ENCODE measurements around the gene BCAS4. TPM values are rescaled to one million over a fixed set of nuclear protein-coding genes. Genes with fewer than 3 reads are reported as not detected.

Gene BCAS4
- total and polyA plus RNA-seq, 8 donors, result under 0.01 to 7.2 (median 2.2) TPM; not detected in 1

- no peak for TF ChIP-seq CTCF (IDR thresholded peaks at IDR 0.05)
- no peak for TF ChIP-seq POLR2AphosphoS5 (IDR thresholded peaks at IDR 0.05)
- TF ChIP-seq POLR2A (IDR thresholded peaks at IDR 0.05), result no peak
- no peak for TF ChIP-seq EP300 (IDR thresholded peaks at IDR 0.05)
- WGBS, 5 donors, result 55 to 73% (median 63%) methylated on average over 12 to 15 of the region's 15 CpGs
- Histone ChIP-seq H3K4me3 (no peak overlapping the region), H3K9me3 (no peaks in the 10 kb centered on the region), H3K27ac (peak overlapping the region in 3 of 5 donors; percentile 34 to 38 (median 38)), H3K4me1 (peaks cover 10 to 39% (median 27%) of the 10 kb centered on the region in 4 donors), H3K36me3 (no peaks in the 10 kb centered on the region), H3K27me3 (no peaks in the 10 kb centered on the region)
- DNase-seq, result peak in 1 of 2 donors; percentile 21
- intact Hi-C loops (cut with DNase I; ENCODE audit: low total_unique reads), result no loop called here
Observed at GRCh38 chr20:50815162-50815989, 20.5 kb downstream of the BCAS4 start.

DNA sequence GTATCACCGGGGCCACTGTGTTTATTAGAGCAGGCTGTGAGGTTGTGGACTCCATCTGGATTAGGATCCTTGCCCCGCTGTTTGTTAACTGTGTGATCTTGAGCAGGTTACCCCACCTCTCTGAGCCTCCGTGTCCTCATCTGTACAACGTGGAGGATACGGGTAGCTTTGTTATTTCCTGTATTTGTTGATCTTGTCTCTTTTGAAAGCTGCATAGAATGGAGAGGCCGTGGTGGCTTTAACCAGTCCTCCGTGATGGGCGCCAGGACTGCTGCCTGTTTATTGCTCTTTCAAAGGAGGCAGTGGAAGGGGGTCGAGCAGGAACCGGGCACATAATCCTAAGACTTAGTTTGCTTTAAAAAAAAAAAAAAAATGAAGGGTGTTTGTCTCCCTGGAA lies 22.9 kb downstream of the BCAS4 start:
- DNase-seq, result no peak
- Histone ChIP-seq H3K9me3 (no peaks in the 10 kb centered on the region), H3K36me3 (no peaks in the 10 kb centered on the region), H3K4me1 (peaks cover 10 to 43% (median 30%) of the 10 kb centered on the region in 4 donors), H3K27ac (peak overlapping the region; percentile 43 to 77 (median 65)), H3K4me3 (no peak overlapping the region), H3K27me3 (no peaks in the 10 kb centered on the region)
- intact Hi-C loops (cut with DNase I; ENCODE audit: low total_unique reads), result no loop called here
- TF ChIP-seq POLR2A (IDR thresholded peaks at IDR 0.05) (no peak), POLR2AphosphoS5 (IDR thresholded peaks at IDR 0.05) (no peak), EP300 (IDR thresholded peaks at IDR 0.05) (no peak), CTCF (IDR thresholded peaks at IDR 0.05) (no peak)
- WGBS, 5 donors, result 71 to 80% (median 74%) methylated on average over 9 to 10 of the region's 10 CpGs

DNA sequence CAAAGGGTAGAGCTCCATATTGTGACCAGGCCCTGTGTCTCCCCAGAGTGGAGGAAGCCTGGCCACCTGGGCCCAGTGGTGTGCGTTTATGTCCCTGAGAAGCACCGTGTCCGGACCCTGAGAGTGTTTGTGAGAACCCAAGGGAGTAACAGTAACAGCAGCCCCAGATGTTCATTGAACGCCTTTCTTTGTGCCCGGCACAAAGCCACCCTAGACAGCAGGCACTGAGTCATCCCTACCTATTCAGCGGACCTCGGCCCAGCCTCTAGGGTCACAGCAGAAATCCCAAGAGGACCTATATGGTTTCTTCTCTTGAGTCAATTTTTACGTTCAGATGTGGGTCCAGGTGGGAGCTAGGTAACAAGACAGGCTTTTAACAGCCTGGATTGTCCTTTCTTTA lies 24.5 kb downstream of the BCAS4 start:
- no peak for DNase-seq
- Histone ChIP-seq H3K36me3 (no peaks in the 10 kb centered on the region), H3K27ac (no peak overlapping the region), H3K4me1 (peaks cover 18 to 53% (median 34%) of the 10 kb centered on the region in 4 donors), H3K9me3 (no peaks in the 10 kb centered on the region), H3K27me3 (no peaks in the 10 kb centered on the region), H3K4me3 (no peak overlapping the region)
- TF ChIP-seq POLR2A (IDR thresholded peaks at IDR 0.05), result no peak
- no peak for TF ChIP-seq EP300 (IDR thresholded peaks at IDR 0.05)
- no peak for TF ChIP-seq POLR2AphosphoS5 (IDR thresholded peaks at IDR 0.05)
- TF ChIP-seq CTCF (IDR thresholded peaks at IDR 0.05), result no peak
- intact Hi-C loops (cut with DNase I; ENCODE audit: low total_unique reads), result no loop called here
- 85 to 99% (median 97%) methylated on average over 8 of the region's 8 CpGs for WGBS, 5 donors

- no peak overlapping the region for H3K27ac ChIP-seq
- WGBS, 5 donors, result 85 to 91% (median 88%) methylated on average over 16 of the region's 16 CpGs
- intact Hi-C loops (cut with DNase I; ENCODE audit: low total_unique reads), result no loop called here
Observed at GRCh38 chr20:50820515-50821256, 25.8 kb downstream of the BCAS4 start.

More at GRCh38 chr20:50820515-50821256, 25.8 kb downstream of the BCAS4 start:
- Histone ChIP-seq H3K4me3 (no peak overlapping the region), H3K27me3 (no peaks in the 10 kb centered on the region), H3K9me3 (no peaks in the 10 kb centered on the region), H3K36me3 (no peaks in the 10 kb centered on the region), H3K4me1 (peaks cover 16 to 57% (median 34%) of the 10 kb centered on the region in 4 donors)
- TF ChIP-seq POLR2AphosphoS5 (IDR thresholded peaks at IDR 0.05) (no peak), CTCF (IDR thresholded peaks at IDR 0.05) (no peak), POLR2A (IDR thresholded peaks at IDR 0.05) (no peak), EP300 (IDR thresholded peaks at IDR 0.05) (no peak)
- peak in 1 of 2 donors; percentile 35 for DNase-seq
